Renal cortex interstitium (tissue), 11 donors: ENCODE measurements around the gene RCAN2. TPM values are rescaled to one million over a fixed set of nuclear protein-coding genes. Genes with fewer than 3 reads are reported as not detected.
"Not testable (repeated sequence)": the region's sequence is repeated elsewhere in the genome, so short reads cannot be mapped to it uniquely, and the experiment has no call there.

ENCODE experiments used
- DNase-seq, 11 donors: peaks; one replicate each; pipeline ENCODE4 v3.0.0-alpha.2; 2013; ENCODE audit warnings: low read depth in 9 of 11, low spot score in 4 of 11; ENCODE audit errors: extremely low read depth in 1 of 11
- polyA plus RNA-seq, 3 donors: library from polyadenylated mRNA; unstranded; fragments of 120-200 nt; gene quantifications; one replicate each; pipeline ENCODE4 v1.2.1, GENCODE V29; 2013; ENCODE audit not compliant: insufficient read length in 3 of 3

The RCAN2 gene
- polyA plus RNA-seq, 3 donors, result 19.9 to 22.6 (median 22.4) TPM

DNA sequence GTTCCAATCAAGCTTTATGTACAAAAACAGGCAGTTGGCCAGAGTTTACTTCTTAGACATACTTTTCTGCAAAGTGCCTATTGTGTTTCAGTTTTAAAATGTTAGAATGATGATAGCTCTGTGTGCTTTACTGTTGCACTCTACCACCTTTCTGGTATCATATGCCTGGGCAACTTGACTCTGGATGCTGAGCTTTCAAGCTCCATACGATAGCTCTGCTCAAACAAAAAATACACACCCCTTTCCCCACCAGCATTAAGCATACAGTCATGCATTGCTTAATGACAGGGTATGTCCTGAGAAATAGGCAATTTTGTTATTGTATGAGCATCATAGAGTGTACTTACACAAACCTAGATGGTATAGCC, 123.1 kb downstream of the RCAN2 start:
- DNase-seq, result no peak

DNA sequence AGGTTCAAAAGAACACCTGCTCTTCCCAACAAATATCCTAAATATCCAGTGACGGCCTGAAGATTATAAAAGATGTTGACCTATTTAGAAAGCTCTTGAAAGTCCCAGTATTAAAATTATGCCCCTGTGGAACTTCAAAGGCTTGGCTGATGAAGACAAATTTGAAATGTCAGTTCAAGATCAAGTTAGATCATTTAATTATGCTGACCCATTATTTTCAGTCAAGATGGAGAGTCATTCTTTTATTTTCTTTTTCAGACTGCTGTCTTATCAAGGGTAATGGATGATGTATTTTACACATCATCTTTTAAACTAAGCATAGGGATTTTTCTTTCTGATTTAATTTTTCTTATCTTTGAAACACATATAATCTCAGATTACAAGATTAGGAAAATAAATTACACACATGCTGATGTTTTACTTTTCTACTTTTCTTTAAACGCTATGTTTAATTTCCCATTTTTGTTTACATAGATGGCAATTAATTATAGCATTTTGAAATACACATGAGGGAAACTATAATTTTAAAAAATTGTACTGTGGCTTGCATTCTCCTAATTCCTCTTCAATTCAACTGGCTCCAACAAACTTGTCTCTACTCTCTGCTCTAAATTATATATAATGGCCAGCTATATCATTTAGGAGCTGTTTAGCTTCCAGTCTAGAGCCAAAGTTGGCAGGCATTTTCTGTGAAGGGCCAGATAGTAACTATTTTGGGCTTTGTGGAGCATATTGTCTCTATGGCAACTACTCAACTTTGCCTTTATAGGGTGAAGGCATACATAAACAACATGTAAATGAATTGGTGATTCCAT, 123.7 kb downstream of the RCAN2 start:
- peak; percentile 22 to 73 (median 44) for DNase-seq

DNA sequence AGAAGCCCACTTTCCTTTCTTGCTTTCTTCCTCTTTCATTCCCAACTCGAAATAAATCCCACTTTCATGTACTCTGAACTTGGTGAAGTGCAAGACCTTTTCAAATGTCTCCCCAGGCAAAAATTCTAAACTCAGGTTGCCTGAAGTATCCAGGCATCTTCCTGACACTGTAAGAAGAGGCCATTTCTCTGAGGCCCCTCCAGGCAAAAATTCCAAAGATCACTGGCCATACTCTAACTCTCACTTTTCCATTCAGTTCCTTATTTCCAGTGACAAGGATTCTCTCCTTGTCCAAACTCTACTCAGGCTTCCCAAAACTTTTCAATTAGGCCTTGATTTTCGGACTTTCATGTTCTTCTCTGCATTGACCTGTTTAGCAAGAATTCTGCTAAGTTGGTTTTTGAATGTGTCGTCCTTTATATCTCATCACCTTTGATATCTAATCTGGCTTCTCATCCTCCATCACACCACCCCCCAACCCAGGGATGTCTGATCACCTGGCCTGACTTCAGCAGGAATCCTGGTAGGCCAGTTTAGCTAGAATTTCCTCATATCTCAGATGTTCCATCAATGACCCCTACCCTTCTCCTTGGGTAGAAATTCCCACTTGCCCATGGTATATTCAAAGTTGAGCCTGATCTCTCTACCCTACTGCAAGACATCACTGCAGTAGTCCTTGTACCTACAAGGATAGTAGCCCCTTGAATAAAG, 124.9 kb downstream of the RCAN2 start:
- no peak for DNase-seq

DNA sequence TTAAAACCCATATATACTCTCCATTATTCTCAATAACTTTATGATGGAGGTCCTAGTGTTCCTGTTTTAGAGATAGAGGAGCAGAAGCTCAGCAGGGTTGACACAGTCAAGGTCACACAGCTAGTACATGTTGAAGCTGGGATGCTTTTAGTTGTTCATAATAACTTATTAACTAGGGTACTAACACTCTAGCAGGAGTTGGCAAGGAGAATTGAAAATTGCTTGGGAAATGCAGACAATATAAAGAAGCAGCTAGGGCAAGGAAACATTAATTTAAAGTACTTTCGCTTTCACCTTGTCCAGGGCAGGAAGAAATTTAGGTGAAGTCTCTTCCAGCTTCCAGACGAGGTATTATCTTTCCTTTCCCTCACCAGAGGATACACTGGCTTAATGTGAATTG, 133.7 kb downstream of the RCAN2 start:
- no peak for DNase-seq

DNA sequence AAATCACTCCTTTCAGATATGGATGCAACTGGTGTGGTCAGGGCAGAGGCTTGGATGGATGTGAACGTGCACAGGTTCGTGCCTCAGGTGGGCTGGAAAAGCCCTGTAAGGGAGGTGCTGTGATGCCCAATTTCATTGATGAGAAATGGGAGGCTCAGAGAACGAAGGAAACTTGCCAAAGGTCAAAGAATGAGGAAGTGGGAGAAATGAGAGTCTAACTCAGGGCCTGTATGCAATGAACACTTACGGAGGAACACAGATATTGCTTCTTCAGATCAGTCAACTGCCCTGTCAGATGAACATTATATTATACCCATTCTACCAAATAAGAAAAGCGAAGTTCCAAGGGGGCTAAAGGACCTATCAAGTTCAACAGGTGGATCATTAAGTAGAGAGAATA, 134.7 kb downstream of the RCAN2 start:
- no peak for DNase-seq

DNA sequence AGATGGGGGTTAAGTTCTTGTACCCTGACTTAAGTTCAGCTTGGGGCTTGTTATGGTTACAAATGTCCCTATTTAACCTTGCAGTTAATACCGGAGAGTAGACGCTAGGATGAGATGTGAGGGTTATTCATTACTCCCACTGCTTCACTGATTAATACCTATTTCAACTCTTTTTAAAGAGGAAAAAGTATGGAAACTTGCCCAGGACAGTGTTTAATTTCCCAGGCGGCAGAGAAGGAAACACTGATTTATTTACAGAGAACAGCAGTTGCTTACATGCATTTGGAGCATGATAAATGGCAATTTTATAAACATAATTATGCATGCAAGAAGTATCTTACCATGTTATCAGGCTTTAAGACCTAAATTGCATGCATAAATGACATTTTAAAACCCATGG, 137.7 kb downstream of the RCAN2 start:
- no peak for DNase-seq

DNA sequence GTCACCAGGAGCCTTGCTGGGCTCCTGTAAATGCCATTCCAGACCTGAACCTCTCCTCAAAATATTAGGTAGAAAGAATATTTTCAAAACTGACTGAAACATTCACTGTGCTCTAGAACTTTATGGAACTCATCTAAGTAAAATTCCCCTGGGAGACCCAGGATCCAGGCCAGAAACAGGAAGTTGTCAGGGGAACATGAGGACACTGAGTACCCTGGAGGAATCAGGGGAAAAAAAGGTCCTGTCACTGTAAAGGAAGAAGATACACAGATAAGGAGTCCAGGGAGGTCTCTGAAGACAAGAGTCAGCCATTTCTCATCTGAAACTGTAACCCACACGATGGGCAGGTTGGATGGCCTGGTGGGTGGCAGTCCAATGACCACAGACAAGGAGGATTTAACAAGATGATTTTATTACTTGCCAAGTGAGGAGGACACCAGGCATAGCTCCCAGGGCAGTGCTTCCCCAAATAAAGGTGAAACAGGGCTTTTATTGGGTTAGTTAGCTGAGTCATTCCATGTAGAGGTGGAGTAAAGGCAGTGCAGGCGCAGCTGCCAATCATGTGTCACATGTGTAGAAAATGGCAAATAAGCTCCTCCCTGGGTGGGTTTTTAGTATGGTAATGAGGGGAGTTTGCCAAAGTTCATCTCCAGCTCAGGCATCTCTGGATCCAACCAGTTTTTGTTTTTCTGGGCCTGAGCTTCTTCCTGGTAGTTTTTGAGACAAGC, 138.5 kb downstream of the RCAN2 start:
- DNase-seq, result no peak

DNA sequence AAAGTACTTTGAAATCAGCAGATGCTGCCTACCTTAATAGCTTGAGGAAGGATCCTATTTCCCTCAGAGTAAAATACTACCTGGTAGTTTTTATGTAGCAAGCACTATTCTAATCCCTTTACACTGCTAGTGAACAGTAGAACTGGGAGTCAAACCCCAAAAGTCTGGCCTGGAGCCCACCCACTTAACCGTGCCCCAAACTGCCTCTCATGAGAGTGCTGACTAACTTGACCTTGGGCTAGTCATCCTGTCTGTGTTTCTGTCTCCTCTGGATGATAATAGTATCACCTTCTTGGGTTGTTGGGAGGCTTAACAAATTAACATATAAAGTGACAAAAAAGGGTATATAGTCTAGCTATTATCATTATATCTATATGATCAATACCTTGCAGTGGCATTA, 140.5 kb downstream of the RCAN2 start:
- DNase-seq, result no peak

DNA sequence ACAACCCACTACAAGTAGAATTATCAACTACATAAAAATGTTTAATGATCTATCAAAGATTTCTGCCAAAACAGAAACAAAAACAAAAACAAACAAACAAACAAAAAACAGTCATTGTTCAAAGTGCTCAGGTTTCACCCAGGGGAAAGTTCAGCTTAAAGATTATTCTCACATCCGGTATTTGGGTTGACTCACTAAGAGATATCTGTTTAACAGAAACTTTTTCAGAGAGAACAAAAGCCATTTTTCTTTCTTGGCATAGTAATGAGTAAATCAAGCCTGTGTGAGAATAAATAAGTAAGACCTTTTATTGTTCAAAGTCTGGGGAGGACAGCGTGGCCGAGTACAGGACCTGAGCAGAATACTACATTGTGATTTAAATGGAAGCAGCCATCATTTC, 143.6 kb downstream of the RCAN2 start:
- no peak for DNase-seq

DNA sequence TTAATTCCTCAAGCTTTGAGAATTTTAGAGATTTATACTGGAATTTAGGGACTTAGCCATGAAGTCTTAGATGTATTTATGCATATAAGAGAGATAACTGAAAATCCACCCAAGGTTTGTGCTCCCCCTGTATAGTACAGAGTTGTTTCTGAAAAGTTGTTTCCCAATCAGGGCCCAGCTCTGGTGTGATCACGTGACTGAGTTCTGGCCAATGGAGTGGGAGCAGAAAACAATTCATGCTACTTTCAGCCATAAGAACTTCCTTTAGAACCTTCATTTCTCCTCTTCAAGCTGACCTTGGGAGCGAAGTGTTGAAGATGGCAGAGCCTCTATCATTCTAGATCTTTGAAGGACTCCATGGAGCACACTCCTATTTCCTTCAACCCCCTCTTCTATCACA, 151.0 kb downstream of the RCAN2 start:
- DNase-seq, result no peak

DNA sequence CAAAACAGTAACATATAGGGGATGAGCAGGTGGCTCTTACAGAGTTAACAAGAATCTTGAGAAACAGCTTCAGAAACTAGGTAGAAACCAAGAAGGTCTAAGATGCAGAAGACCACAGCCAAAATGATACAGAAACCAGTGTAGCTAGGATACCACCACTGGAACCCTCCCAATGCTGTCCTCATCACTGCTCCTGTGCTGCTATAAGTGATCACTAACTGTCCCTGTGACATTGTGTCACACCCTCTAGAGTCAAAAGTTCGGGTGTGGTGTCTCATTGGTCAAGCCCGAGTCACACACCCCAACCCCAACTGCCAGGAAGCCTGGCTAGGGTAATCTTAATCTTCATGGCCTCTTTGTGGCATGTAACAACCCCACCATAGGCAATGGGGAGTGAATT, 153.1 kb downstream of the RCAN2 start:
- no peak for DNase-seq

DNA sequence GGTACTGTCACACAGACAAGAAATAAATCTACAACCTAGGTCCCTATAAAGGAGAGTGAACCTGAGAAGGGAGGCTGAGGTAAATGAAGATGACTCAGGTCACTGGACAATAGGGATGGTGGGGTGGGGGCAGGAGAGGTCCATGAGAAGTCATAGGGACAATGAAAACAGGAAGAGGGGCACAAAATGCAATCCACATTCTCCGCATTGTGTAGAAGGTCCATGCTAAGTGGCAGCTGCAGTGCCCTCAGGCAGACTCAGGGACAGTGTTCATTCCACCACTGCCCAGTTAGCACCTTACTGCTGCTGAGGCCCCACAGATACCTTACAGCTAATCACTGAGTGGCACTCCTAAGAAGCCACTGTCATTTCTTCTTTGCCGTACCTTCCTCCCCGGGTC, 156.8 kb downstream of the RCAN2 start:
- DNase-seq, result no peak

DNA sequence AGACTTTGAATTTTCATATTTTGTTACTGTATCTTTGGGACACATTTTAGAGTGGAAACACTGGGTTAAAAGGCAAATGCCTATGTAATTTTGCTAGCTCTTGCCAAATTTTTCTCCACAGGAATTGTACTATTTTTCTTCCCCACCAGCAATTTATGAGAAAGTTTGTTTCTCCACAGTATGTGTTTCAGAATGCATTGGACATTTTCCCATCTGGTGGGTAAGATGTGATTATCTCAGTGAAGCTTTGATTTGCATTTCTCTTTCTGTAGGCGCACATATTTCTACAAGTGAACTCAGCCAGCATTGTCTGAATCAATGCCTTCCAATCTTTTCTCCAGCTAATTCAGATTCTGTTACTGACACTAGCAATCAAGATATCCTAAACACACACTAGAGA, 157.8 kb downstream of the RCAN2 start:
- no peak for DNase-seq

DNA sequence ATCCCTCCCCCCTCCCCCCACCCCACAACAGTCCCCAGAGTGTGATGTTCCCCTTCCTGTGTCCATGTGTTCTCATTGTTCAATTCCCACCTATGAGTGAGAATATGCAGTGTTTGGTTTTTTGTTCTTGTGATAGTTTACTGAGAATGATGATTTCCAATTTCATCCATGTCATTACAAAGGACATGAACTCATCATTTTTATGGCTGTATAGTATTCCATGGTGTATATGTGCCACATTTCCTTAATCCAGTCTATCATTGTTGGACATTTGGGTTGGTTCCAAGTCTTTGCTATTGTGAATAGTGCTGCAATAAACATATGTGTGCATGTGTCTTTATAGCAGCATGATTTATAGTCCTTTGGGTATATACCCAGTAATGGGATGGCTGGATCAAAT, 158.8 kb downstream of the RCAN2 start:
- not testable (repeated sequence) for DNase-seq

DNA sequence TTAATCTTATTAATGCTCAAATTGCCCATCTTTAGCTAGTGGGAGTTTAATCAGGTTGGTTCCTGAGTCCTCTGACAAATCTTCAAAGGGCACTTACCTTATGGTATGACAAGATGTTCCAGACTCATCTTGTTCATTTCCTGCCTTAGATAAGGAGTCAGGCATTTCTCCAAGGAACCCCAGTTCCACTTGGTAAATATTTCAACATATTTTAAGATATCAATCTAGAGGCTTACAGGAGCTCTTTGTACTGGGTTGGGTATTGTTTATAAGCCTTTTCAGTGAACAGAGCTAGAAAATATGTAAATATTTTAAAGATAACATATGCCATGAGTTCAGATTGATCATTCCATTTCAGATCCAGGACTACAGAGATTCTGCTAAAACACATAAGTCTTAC, 159.8 kb downstream of the RCAN2 start:
- DNase-seq, result no peak

DNA sequence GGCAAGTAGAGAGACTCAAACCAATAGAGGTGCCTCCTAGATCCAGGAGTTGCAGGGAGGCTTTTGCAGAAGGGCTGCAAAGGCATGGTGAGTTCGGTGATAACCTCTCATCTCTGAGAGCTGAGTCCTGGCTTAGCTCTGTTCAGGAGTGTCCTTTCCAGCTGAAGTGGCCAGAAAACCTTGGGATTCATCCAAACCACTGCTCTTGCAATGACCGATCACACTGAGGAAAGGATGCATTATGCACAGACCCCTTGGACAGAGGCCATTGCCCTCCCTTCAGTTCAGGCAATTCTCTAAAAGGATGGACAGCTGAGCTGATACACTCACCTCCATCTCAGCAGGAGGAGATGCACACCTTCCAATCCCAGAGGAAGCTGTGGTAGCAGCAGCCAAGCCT, 161.7 kb downstream of the RCAN2 start:
- DNase-seq, result no peak

DNA sequence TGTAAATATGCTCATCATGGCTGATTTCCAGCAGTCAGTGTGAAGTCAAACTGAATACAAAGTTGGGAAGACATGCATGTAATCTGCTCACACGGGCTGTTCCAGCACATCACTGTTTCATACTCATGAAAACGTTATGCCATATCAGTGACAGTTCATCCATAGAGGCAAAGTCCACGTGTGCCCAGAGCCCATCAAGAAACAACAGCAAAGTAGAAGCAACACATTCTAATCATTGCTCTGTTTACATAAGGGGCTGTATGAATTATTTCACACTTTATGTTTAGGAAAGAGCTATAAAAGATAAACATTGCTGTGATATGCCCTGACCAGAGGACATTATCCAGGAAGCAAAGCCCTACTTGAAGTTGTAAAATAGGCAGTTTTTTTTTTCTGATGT, 163.5 kb downstream of the RCAN2 start:
- no peak for DNase-seq

DNA sequence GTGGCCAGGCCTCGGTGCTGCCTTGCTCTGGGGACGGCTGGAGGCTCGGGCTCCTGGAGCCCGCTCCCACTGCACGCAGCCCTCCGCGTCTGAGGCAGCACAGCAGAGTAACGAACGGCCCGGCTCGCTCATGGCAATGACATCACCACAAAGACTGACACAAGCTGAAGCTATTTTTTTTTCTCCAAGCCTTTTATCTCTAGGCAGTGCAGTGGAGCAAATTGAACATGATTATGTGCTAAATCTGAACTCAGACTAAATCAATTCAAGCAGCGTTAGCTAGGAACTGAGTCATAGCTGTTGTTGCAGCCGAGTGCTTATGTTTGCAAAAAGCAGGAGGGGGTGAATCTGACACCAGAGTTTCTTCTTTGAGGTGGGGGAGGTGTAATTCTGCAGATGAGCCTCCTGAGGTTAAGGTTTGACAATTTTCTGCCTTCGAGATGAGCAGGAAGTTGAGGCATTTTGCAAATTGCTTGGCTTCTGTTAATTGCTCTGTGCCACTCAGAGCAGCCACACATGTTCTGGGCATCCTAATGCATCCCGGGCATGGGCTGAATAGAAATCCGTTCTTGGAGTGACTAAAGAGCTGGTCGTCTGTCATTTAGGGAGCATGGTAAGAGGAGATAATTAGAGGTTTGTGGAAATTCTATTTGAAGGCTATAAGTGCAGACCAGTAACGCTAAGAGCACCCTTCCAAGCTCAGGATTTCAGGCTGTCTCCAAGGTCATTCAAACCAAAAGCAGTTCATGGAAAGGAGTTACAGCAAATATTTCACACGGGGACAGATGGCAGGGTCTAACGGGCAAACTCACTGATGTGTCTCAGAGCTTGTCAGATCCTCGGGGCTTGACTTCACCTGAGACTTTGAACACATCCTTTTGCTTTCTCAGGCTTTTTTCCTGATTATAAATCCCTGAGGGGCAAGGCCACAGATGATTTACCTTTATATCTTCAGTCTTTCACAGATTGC, 165.4 kb downstream of the RCAN2 start:
- peak in 2 of 11 donors; percentile 6 to 16 for DNase-seq

DNA sequence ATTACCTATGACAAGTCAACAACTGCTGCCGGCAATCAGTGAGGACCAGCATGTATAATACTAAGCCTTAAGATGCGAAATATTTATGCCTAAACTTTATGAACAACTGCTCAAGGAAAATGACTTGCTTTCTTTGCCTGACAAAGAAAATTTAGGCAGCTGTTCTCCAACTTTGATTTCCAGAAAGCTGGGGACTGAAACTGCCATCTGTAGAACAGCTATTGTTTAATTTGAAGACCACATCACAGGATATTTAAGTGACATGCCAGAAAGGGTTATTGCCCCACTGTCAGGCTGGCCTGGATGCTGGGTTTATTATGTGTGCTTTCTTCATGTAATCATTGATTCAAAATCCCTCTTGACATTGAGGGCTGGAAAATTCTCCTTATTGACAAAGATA, 166.5 kb downstream of the RCAN2 start:
- DNase-seq, result no peak
